ENCODE measurements around the gene LTB4R2.

The LTB4R2 gene

DNA sequence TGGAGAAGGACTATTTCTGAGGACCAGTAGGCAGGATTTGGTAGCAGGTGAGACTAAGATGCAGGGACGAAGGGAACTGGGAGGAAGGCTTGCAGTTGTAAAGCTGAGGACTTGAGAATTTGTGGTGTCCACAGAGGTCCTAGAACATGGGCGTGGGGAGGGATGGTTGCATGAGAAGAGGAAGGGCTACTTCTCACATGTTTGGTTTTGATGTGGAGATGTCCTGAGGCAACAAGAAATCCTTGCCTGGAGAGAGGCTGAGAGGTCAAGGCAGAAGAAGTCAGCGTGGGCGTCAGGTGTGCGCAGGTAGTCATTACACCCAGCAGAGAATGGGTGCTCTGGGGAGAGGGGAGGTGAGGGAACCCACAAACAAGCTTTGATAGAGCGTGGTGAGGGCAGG, 32.9 kb upstream of the LTB4R2 start:
- DNase-seq (ENCODE audit: low read depth in 4 of 4, low spot score in 1 of 4) = no peak

DNA sequence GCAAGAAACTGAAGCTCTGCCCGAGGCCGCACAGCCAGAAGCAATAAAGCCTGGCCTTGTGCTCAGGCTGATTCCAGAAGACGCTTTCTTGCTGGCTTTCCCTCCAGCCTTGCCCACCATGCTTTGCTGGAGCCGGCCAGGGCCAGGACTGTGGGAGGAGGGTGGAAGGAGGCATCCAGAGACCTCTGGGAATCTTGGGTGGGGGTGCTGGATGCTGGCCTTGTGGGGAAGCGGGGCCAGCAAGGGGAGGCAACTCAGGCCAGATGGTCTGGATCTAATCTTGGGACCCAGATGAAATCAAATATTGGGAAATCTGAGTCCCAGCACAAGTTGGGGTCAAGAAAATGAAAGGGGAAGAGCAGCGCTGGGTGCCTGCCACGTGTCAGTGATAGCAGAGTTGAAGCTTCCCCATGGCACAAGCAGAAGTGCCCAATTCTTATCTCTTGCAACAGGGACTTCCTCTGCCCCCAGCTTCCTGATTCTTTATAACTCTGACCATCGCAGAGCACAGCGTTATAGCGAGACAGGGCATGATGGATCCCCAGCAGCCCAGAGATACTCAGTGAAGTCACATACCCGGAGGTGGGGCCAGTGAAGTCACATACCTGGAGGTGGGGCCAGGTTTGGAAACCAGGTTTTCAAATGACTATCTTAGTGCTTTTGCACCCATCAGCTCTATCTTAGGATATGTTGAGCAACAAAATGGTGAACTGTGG, 32.2 kb upstream of the LTB4R2 start:
- no peak for DNase-seq (ENCODE audit: low read depth in 4 of 4, low spot score in 1 of 4)

- DNase-seq (ENCODE audit: low read depth in 4 of 4, low spot score in 1 of 4) = no peak
Observed at GRCh38 chr14:24278424-24278823, 31.5 kb upstream of the LTB4R2 start.

- DNase-seq (ENCODE audit: low read depth in 4 of 4, low spot score in 1 of 4) = peak in 3 of 4 experiments; percentile 35 to 58 (median 36)
Observed at GRCh38 chr14:24279301-24280186, 30.4 kb upstream of the LTB4R2 start.

DNA sequence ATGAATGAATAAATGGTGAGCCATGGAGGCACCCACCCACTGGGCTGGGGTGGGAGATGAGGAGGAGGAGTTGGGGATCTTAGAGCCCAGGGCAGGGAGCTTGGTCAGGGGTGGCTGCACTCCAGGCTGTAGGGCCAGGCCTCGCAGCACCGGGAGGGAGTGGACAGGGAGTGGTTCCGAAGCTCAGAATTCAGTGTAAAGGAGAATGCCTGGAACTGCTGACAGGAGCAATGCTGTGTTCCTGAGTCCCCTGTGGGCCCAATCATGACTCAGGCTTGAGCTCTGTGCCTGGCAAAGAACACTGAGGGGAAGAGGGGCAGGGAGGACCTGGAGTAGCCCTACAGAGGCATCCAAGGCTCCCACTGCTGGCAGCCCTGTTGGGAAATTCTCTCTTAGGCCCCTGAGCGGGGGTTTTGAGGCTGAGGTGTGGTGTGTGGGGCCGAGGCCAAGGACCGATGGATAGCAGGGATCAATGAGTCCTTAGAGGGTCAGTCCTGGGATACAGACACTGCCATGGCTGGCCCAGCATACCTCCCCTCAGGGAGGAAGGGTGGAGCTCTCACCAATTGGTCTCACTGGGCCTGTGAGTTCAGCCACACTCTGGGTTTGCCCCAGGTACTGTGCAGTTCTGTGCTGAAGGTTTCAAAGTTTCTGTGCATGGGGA, 29.0 kb upstream of the LTB4R2 start:
- no peak for DNase-seq (ENCODE audit: low read depth in 4 of 4, low spot score in 1 of 4)

DNA sequence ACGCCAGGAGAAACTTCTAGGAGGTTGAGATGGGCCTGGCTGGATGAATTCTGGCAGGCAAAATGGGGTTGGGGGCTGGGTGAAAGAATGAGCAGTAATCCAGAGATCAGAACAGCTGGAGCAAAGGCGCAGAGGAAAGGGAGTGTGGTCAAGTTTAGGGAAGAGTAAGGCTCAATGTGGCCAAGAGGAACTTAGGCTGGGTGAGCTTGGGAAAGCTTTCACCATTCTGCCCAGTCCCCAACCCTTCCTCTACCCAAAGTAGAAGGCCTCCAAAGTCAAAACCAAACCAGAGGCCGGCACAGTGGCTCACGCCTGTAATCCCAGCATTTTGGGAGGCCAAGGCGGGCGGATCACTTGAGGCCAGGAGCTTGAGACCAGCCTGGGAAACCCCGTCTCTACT, 28.3 kb upstream of the LTB4R2 start:
- DNase-seq (ENCODE audit: low read depth in 4 of 4, low spot score in 1 of 4) = no peak

DNA sequence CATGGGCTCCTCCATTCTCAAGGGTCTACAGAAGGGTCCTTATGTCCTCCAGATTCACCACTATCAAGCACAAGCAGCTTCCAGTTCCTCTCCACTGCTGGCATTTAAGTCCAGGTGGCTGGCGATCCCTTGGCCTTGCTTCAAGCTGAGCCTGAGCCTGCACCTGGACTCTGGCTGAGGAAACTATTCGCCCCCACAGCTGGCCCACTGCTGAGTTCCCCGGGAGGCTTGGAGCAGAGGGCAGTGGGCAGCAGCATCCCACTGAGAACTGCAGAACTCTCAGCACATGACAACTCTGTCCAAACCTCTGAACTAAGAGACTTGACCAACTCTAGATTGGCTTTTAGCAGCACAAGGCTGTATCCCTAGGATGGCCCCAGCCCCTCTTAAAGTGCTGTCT, 27.2 kb upstream of the LTB4R2 start:
- no peak for DNase-seq (ENCODE audit: low read depth in 4 of 4, low spot score in 1 of 4)

DNA sequence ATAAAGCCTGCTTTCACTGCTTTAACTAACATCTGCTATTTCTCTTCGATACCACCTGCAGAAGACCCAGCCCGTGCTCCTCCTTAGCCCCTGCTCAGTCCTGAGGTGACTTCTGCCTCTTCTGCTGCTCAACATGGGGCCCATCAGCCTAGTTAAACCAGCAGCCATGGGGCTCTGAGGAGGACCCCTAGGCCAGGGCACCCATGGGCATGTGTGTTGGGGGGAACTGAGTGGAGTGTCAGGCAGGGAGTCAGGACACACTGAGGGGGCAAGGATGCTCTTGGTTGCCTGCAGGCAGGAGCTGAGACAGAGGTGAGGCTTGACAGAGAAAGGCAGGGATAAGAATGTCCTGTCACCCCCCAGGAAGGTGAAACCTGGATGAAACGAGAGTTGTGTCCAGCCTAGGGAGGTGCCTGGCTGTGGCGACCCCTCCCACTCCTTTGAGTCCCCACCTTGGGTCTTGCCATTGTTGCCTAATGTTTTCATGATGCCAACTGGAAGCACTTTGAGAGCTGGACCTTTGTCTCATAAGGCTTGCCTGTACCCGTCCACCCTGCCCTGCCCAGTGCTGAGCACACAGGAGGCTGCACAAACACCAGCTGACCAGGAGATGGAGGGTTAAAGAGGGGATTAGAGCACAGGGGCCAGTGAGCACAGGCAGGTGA, 26.0 kb upstream of the LTB4R2 start:
- DNase-seq (ENCODE audit: low read depth in 4 of 4, low spot score in 1 of 4) = no peak

DNA sequence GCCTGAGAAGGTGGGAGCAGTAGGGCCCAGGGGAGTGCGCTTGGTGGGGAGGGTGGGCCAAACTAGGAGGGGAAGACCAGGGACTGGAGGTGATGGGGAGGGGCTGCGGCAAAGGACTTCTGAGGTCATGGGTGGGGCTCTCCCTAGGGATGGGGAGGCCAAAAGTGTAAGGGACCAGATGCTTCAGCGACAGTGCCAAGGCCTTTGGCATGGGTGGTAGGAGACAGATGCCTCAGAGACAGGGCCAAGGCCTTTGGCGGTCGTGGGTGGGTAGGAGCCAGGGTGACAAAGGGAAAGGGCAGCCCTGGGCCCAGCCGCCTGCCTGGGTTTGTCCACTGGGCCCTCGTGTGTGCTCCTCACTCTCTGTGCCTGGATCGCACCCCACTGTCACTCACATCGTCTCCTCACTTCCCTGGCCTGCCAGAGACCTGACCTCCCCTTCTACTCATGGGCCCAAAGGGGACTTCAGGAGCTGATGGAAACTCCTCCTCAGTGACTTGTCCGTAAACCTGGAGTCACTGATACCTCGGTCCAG, 25.4 kb upstream of the LTB4R2 start:
- no peak for DNase-seq (ENCODE audit: low read depth in 4 of 4, low spot score in 1 of 4)

- DNase-seq (ENCODE audit: low read depth in 4 of 4, low spot score in 1 of 4) = no peak
Observed at GRCh38 chr14:24285351-24285750, 24.6 kb upstream of the LTB4R2 start.

- DNase-seq (ENCODE audit: low read depth in 4 of 4, low spot score in 1 of 4) = no peak
Observed at GRCh38 chr14:24286996-24287395, 22.9 kb upstream of the LTB4R2 start.

- peak in 2 of 4 experiments; percentile 48 to 58 for DNase-seq (ENCODE audit: low read depth in 4 of 4, low spot score in 1 of 4)
Observed at GRCh38 chr14:24289649-24290280, 20.2 kb upstream of the LTB4R2 start.

DNA sequence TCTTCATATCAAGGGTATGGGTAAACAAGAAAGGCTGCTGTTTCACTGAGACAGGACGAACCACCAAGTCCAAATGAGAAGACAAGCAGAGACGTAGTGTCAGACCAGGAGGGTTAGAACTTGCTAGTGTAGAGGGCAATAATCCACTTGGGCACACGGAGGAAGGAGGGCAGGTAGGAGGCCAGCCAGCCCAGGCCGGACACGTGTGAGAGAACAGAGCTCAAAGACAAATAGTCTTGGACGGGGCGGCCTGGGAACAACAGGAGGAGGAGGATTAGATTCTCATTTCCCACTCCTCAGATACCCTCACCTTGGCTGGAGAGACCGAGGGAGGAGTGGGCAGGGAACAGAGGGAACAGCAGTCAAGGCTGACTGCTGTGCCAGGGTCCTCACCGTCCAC, 19.2 kb upstream of the LTB4R2 start:
- DNase-seq (ENCODE audit: low read depth in 4 of 4, low spot score in 1 of 4) = no peak

DNA sequence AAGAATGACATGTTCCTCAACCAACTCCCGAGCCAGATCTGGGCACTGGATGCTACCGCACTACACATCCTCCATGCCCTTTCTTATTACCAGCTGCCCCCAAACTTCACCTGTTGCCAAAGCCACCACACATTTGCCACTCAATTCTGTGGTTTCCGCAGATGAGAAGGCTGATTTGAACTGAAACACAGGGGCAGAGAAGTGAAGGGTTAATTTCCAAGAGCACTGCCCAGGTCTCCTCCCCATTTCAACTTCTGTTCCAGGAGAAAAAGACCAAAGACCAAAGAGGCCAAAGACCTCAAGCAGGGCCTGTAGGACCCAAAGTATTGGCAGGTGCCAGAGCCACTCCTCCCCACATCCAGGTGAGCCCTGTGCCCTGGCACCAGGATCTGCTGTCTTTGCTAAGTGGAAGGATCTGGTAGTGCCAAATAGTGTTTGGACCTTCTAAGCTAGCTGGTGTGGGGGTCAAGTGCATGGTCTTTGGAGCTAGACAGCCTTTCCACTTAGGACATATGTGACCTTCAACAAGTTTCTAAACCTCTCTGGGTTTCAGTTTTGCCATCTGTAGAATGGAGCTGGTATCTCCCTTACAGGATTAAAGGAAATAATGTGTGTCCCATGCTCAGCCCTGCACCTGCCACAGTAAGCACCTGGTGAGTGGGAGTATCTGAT, 18.4 kb upstream of the LTB4R2 start:
- no peak for DNase-seq (ENCODE audit: low read depth in 4 of 4, low spot score in 1 of 4)

GRCh38 chr14:24292118-24292807, 17.7 kb upstream of the LTB4R2 start:
- DNase-seq (ENCODE audit: low read depth in 4 of 4, low spot score in 1 of 4) = no peak

DNA sequence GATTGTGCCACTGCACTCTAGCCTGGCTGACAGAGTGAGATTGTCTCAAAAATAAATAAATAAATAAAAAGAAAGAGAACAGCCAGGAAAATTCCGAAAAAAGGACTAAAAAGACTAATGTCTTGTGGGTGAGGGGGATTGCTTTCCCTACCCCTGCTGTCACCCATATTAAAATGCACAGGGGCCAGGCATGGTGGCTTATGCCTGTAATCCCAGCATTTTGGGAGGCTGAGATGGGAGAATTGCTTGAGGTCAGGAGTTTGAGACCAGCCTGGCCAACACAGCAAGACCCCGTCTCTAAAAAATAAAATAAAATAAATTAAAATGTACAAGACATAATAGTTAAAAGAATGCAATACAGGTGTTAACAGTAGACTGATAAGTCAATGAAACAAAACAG, 16.4 kb upstream of the LTB4R2 start:
- DNase-seq (ENCODE audit: low read depth in 4 of 4, low spot score in 1 of 4) = no peak

GRCh38 chr14:24296341-24297157, 13.4 kb upstream of the LTB4R2 start:
- DNase-seq (ENCODE audit: low read depth in 4 of 4, low spot score in 1 of 4) = peak; percentile 40 to 64 (median 52)

GRCh38 chr14:24297190-24297964, 12.6 kb upstream of the LTB4R2 start:
- no peak for DNase-seq (ENCODE audit: low read depth in 4 of 4, low spot score in 1 of 4)

Measured in stimulated activated CD4-positive, alpha-beta T cell treated with anti-CD3 and anti-CD28 coated beads, Interleukin-1b, Interleukin-23, amount 100 ng/mL, for 24 hours (primary cell).